GM21447 (cell line): ENCODE measurements around the gene NPIPB2.

Experiments
- ATAC-seq: cut with Tn5 transposase; IDR thresholded peaks from one replicate; pipeline ENCODE4 v1.9.1; 2021; ENCODE audit not compliant: unreplicated experiment

The NPIPB2 gene

GRCh38 chr16:11907160-11907970 is 34.5 kb downstream of the NPIPB2 start:
- no peak for ATAC-seq

GRCh38 chr16:11903906-11904305 is 37.9 kb downstream of the NPIPB2 start:
- no peak for ATAC-seq

GRCh38 chr16:11901091-11901490 is 40.8 kb downstream of the NPIPB2 start:
- ATAC-seq = no peak

- ATAC-seq = no peak
Measured at GRCh38 chr16:11896486-11897176, 45.2 kb downstream of the NPIPB2 start.

GRCh38 chr16:11893571-11893970 is 48.3 kb downstream of the NPIPB2 start:
- no peak for ATAC-seq

- ATAC-seq = no peak
Measured at GRCh38 chr16:11892761-11893160, 49.1 kb downstream of the NPIPB2 start.

- ATAC-seq = no peak
Measured at GRCh38 chr16:11890231-11890965, 51.4 kb downstream of the NPIPB2 start.

GRCh38 chr16:11886881-11887280 is 55.0 kb downstream of the NPIPB2 start:
- no peak for ATAC-seq

GRCh38 chr16:11884035-11884434 is 57.8 kb downstream of the NPIPB2 start:
- ATAC-seq = no peak

- no peak for ATAC-seq
Measured at GRCh38 chr16:11880007-11880406, 61.8 kb downstream of the NPIPB2 start.

- ATAC-seq = no peak
Measured at GRCh38 chr16:11877374-11877773, 64.5 kb downstream of the NPIPB2 start.
